Endodermal cell (in vitro differentiated cells): ENCODE measurements around the gene OR51F2. TPM values are rescaled to one million over a fixed set of nuclear protein-coding genes. Genes with fewer than 3 reads are reported as not detected.
"Not testable (repeated sequence)": the region's sequence is repeated elsewhere in the genome, so short reads cannot be mapped to it uniquely, and the experiment has no call there.

Source experiments
- DNase-seq: peaks from one replicate; pipeline ENCODE4 v3.0.0-alpha.2; 2017
- H3K27ac ChIP-seq: 2 replicates; pipeline ENCODE4 v1.5.1; 2013; ENCODE audit warnings: mild to moderate bottlenecking, low read depth, low read length, moderate library complexity
- H3K27me3 ChIP-seq: 2 replicates; pipeline ENCODE4 v1.6.1; 2013; ENCODE audit warnings: mild to moderate bottlenecking, low read length, moderate library complexity; ENCODE audit not compliant: insufficient read depth, control insufficient read depth, poor library complexity, severe bottlenecking
- H3K36me3 ChIP-seq: 2 replicates; pipeline ENCODE4 v1.7.0; 2013; ENCODE audit warnings: mild to moderate bottlenecking, low read length, moderate library complexity; ENCODE audit not compliant: control insufficient read depth, insufficient read depth
- H3K4me1 ChIP-seq: one replicate; pipeline ENCODE4 v1.7.0; 2013; ENCODE audit warnings: low read length; ENCODE audit not compliant: control insufficient read depth, insufficient read depth
- H3K4me3 ChIP-seq: 2 replicates; pipeline ENCODE4 v1.5.1; 2013; ENCODE audit warnings: mild to moderate bottlenecking, low read length, moderate library complexity
- H3K9ac ChIP-seq: 2 replicates; pipeline ENCODE4 v1.6.1; 2013; ENCODE audit warnings: mild to moderate bottlenecking, low read length, moderate library complexity; ENCODE audit not compliant: poor library complexity, severe bottlenecking; ENCODE audit errors: extremely low read depth
- H3K9me3 ChIP-seq: 2 replicates; pipeline ENCODE4 v1.6.1; 2013; ENCODE audit warnings: mild to moderate bottlenecking, low read length, moderate library complexity; ENCODE audit not compliant: control insufficient read depth
- H3K27ac Mint-ChIP-seq: 2 replicates; pipeline ENCODE4 v1.8.0; 2020; ENCODE audit warnings: mixed read lengths
- H3K27me3 Mint-ChIP-seq: 2 replicates; pipeline ENCODE4 v1.8.0; 2021; ENCODE audit warnings: mild to moderate bottlenecking, mixed read lengths; ENCODE audit not compliant: insufficient read depth
- H3K36me3 Mint-ChIP-seq: 2 replicates; pipeline ENCODE4 v1.8.0; 2020; ENCODE audit warnings: low read depth, mixed read lengths
- H3K4me1 Mint-ChIP-seq: 2 replicates; pipeline ENCODE4 v1.8.0; 2020; ENCODE audit warnings: mixed read lengths
- H3K4me3 Mint-ChIP-seq: 2 replicates; pipeline ENCODE4 v1.8.0; 2020; ENCODE audit warnings: mild to moderate bottlenecking, moderate library complexity, mixed read lengths
- H3K9me3 Mint-ChIP-seq: 2 replicates; pipeline ENCODE4 v1.8.0; 2020; ENCODE audit warnings: mild to moderate bottlenecking, mixed read lengths
- CTCF ChIP-seq: fragments of 200-600 bp; sonication (generic); conservative IDR thresholded peaks from 2 replicates; pipeline ENCODE4 v1.5.0; 2021; ENCODE audit warnings: antibody characterized with exemption, mild to moderate bottlenecking
- WGBS, 2 experiments: methylation state at CpG; one replicate each; pipeline versions ENCODE4 v1.1.5 to v1.1.7; 2013; ENCODE audit warnings: missing lambda C conversion rate in 2 of 2, mixed read lengths in 1 of 2; ENCODE audit not compliant: insufficient coverage in 1 of 2, insufficient read length in 1 of 2; 5-methylcytosine and 5-hydroxymethylcytosine counted together
- total RNA-seq, 2 donors: library from RNA; stranded (reverse); fragmentation: NEBNext Ultra II Directional in 1 of 2; extraction: Animal tissue kit (Norgen Biotek cat#: 25700) in 1 of 2; gene quantifications; 2 replicates in 1 of 2; 3 replicates in 1 of 2; pipeline ENCODE4 v1.2.1, GENCODE V29; 2021

Gene OR51F2
- total RNA-seq, 2 donors from 2014 or later = not detected

GRCh38 chr11:4798427-4799183, 22.5 kb upstream of the OR51F2 start:
- H3K27me3 Mint-ChIP-seq = no peaks in the 10 kb centered on the region
- H3K36me3 Mint-ChIP-seq = no peaks in the 10 kb centered on the region
- 87 to 92% methylated on average over 4 to 6 of the region's 6 CpGs for WGBS, 2 experiments
- H3K4me1 Mint-ChIP-seq = peaks cover 13% of the 10 kb centered on the region
- Histone ChIP-seq H3K27me3 (no peaks in the 10 kb centered on the region), H3K4me1 (peaks cover 6% of the 10 kb centered on the region), H3K9ac (no peak overlapping the region), H3K9me3 (peaks cover 16% of the 10 kb centered on the region), H3K27ac (no peak overlapping the region), H3K4me3 (no peak overlapping the region), H3K36me3 (no peaks in the 10 kb centered on the region)
- no peak for DNase-seq
- no peak for TF ChIP-seq CTCF
- peaks cover 10% of the 10 kb centered on the region for H3K9me3 Mint-ChIP-seq
- H3K27ac Mint-ChIP-seq = no peak overlapping the region
- no peak overlapping the region for H3K4me3 Mint-ChIP-seq

GRCh38 chr11:4801316-4801715, 19.8 kb upstream of the OR51F2 start:
- H3K4me3 Mint-ChIP-seq, H3K36me3 Mint-ChIP-seq, H3K9ac ChIP-seq, H3K27ac ChIP-seq, H3K36me3 ChIP-seq, H3K27me3 Mint-ChIP-seq, H3K4me1 ChIP-seq, H3K27me3 ChIP-seq, H3K9me3 Mint-ChIP-seq, DNase-seq, H3K4me3 ChIP-seq, H3K27ac Mint-ChIP-seq: not testable (repeated sequence)
- peaks cover 11% of the 10 kb centered on the region for H3K4me1 Mint-ChIP-seq
- 83 to 89% methylated on average over 4 of the region's 5 CpGs for WGBS, 2 experiments
- H3K9me3 ChIP-seq = peaks cover 16% of the 10 kb centered on the region

GRCh38 chr11:4804280-4804679, 16.8 kb upstream of the OR51F2 start, which contains the start of gene OR52R1:
OR52R1 (minus strand) TSS chr11:4804380; CDS start chr11:4804380, 0 bp downstream.
- Mint-ChIP-seq H3K36me3 (no peaks in the 10 kb centered on the region), H3K27ac (no peak within 1 kb of the TSS), H3K27me3 (no peaks in the 10 kb centered on the region), H3K4me3 (no peak within 1 kb of the TSS), H3K4me1 (peaks cover 2% of the 10 kb centered on the region), H3K9me3 (peaks cover 6% of the 10 kb centered on the region)
- no peak for DNase-seq
- Histone ChIP-seq H3K36me3 (no peaks in the 10 kb centered on the region), H3K27me3 (no peaks in the 10 kb centered on the region), H3K27ac (no peak within 1 kb of the TSS), H3K4me3 (no peak within 1 kb of the TSS), H3K4me1 (no peaks in the 10 kb centered on the region), H3K9me3 (peaks cover 10% of the 10 kb centered on the region), H3K9ac (no peak within 1 kb of the TSS)
- TF ChIP-seq CTCF = no peak
- 85 to 94% methylated on average over 2 to 3 of the region's 3 CpGs for WGBS, 2 experiments
